ENCODE results near the gene PIAS3.

DNA sequence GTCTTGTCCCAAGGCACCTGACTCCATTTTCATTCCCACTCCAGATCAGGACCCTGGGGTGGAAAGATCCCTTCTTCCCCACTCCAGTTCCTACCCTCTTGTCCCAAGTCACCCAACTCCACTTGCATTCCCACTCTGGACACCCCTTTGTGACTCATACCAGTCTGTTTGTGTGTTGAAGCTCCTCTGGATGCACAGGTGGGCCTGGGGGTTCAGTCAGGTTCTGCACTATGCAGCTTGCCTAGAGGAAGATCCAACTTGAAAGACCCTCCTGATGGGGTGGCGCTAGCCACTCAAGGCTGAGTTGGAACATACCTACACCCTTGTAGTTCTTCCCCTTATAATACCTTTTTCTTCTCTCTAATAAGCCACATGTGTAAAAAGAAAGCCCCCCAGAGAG, 36.6 kb upstream of the PIAS3 start:
- TF ChIP-seq, protein P1, sequence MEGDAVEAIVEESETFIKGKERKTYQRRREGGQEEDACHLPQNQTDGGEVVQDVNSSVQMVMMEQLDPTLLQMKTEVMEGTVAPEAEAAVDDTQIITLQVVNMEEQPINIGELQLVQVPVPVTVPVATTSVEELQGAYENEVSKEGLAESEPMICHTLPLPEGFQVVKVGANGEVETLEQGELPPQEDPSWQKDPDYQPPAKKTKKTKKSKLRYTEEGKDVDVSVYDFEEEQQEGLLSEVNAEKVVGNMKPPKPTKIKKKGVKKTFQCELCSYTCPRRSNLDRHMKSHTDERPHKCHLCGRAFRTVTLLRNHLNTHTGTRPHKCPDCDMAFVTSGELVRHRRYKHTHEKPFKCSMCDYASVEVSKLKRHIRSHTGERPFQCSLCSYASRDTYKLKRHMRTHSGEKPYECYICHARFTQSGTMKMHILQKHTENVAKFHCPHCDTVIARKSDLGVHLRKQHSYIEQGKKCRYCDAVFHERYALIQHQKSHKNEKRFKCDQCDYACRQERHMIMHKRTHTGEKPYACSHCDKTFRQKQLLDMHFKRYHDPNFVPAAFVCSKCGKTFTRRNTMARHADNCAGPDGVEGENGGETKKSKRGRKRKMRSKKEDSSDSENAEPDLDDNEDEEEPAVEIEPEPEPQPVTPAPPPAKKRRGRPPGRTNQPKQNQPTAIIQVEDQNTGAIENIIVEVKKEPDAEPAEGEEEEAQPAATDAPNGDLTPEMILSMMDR (IDR thresholded peaks at IDR 0.05): no peak
- no peak for TF ChIP-seq POLR2A (IDR thresholded peaks at IDR 0.05)

Data from uterus (tissue), 2 donors.